GM10248 (cell line): ENCODE data around the gene TRIM7.

Experiments
- CTCF ChIA-PET: fragments of 300-600 bp; sonication (Branson Sonifier 250); formaldehyde crosslinking; extraction: SDS; loops from one replicate; lab custom pipeline; 2021; ENCODE audit warnings: antibody characterized with exemption; lab: Yijun Ruan, JAX
- POLR2A ChIA-PET: fragments of 350-650 bp; sonication (Branson Sonifier 250); formaldehyde crosslinking; extraction: SDS; loops from one replicate; lab custom pipeline; 2020; ENCODE audit warnings: antibody characterized with exemption; lab: Yijun Ruan, JAX
- DNase-seq: peaks from one replicate; pipeline ENCODE4 v3.0.0; 2012; ENCODE audit errors: extremely low spot score
- TF ChIP-seq, protein P1 (sequence below): IDR thresholded peaks from 2 replicates; pipeline ENCODE4 v1.5.1; 2012; ENCODE audit warnings: mild to moderate bottlenecking, low read depth; ENCODE audit errors: extremely low read depth, missing control alignments, control extremely low read depth

TRIM7 gene

GRCh38 chr5:181159286-181160151, 45.5 kb downstream of the TRIM7 start:
- TF ChIP-seq, protein P1, sequence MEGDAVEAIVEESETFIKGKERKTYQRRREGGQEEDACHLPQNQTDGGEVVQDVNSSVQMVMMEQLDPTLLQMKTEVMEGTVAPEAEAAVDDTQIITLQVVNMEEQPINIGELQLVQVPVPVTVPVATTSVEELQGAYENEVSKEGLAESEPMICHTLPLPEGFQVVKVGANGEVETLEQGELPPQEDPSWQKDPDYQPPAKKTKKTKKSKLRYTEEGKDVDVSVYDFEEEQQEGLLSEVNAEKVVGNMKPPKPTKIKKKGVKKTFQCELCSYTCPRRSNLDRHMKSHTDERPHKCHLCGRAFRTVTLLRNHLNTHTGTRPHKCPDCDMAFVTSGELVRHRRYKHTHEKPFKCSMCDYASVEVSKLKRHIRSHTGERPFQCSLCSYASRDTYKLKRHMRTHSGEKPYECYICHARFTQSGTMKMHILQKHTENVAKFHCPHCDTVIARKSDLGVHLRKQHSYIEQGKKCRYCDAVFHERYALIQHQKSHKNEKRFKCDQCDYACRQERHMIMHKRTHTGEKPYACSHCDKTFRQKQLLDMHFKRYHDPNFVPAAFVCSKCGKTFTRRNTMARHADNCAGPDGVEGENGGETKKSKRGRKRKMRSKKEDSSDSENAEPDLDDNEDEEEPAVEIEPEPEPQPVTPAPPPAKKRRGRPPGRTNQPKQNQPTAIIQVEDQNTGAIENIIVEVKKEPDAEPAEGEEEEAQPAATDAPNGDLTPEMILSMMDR, result peak; percentile 94
- DNase-seq, result peak; percentile 87
- ChIA-PET POLR2A (no interaction called here), CTCF (interaction anchor here (0.9 to 2.1 kb wide), 10 partner anchors 7 to 299 kb away, joined by 3 to 6 read pairs (median 4); partner anchors contain the start of gene ZFP62)

- ChIA-PET CTCF (interaction anchor here (1.0 to 2.1 kb wide), 2 partner anchors 17 to 298 kb away, joined by 3 to 4 read pairs; partner anchors contain the start of gene ZFP62), POLR2A (no interaction called here)
- TF ChIP-seq, protein P1, result no peak
- DNase-seq, result no peak
Observed at GRCh38 chr5:181158869-181159268, 46.1 kb downstream of the TRIM7 start.

GRCh38 chr5:181156758-181157157, 48.2 kb downstream of the TRIM7 start:
- ChIA-PET POLR2A (no interaction called here), CTCF (interaction anchor here (1.5 to 2.2 kb wide), 4 partner anchors 11 to 372 kb away, joined by 3 to 5 read pairs (median 4); no protein-coding TSS in a partner anchor)
- DNase-seq, result no peak
- TF ChIP-seq, protein P1, result no peak

DNA sequence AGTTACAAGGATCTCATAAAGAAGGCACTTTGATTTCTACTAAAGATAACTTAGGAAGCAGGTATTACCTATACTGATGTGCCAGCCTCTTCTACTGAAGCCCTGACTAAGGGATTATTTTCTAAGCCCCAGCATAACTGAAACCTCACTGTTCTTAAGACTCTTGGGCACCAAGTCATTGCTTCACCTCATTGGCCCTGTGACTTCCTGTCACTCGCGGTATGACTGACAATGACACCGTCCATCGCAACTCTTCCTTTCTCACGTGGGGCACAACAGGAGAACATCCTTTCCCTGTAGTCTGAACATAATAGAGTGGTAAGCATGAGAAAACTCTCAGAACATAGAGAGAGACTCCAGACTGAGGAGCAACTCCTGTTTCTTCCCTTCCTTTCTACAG, 51.2 kb downstream of the TRIM7 start:
- ChIA-PET POLR2A (no interaction called here), CTCF (no interaction called here)
- TF ChIP-seq, protein P1, result no peak

DNA sequence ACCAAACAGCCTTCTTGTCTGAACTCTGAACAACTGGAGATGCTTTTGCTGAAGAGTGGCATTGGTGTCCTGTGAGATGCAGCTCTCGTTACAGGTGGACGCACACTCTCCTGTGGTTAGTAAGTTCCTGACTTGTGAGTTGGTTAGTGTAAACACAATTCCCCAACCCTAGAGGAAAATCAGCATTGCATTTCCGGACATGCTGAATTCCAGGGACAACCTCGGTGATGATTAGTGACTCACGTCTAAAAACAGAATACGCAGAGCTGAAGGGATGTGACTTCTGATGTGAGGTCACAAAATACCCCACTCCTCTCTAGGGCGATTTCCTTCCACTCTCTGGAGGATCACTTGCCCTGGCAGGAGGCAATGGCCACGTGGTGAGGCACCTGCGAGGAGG, 52.6 kb downstream of the TRIM7 start:
- POLR2A ChIA-PET, result no interaction called here
- CTCF ChIA-PET, result interaction anchor here (1.3 to 1.7 kb wide), 2 partner anchors 8 to 284 kb away, joined by 3 read pairs; no protein-coding TSS in a partner anchor
- no peak for DNase-seq
- TF ChIP-seq, protein P1, result no peak

More for the DNA sequence above, 51.2 kb downstream of the TRIM7 start:
- DNase-seq, result no peak

DNA sequence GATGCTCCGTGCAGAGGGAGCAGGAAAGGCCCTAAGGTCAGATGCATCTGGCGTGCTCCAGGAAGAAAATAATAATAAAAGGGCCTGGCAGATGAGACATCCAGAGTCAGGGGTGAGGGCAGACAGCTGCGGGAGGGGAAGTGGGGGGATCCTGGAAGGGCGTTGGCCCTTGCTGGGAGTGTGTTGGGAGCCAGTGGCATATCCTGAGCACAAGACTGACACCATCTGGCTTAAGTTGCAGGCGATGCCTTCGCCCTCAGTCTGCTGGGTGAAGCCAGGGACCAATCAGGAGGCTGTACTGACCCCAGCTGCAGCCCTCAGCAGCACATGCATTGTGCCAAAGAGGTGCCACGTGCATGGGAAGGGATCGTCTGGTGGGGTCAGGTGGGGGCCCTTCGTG, 53.9 kb downstream of the TRIM7 start:
- CTCF ChIA-PET, result interaction anchor here (1.4 kb wide), 1 partner anchor 9 kb away, joined by 5 read pairs; no protein-coding TSS in a partner anchor

More for the DNA sequence above, 53.9 kb downstream of the TRIM7 start:
- POLR2A ChIA-PET, result no interaction called here
- TF ChIP-seq, protein P1, result no peak
- no peak for DNase-seq
